ENCODE data around the gene CATSPERE. TPM values are rescaled to one million over a fixed set of nuclear protein-coding genes. Genes with fewer than 3 reads are reported as not detected.

CATSPERE gene
- total and polyA plus RNA-seq, 2 of the 8 experiments (the other 6 are each of a cell fraction or from before 2014, with no cell fraction given), result 0.05 to 0.45 TPM

DNA sequence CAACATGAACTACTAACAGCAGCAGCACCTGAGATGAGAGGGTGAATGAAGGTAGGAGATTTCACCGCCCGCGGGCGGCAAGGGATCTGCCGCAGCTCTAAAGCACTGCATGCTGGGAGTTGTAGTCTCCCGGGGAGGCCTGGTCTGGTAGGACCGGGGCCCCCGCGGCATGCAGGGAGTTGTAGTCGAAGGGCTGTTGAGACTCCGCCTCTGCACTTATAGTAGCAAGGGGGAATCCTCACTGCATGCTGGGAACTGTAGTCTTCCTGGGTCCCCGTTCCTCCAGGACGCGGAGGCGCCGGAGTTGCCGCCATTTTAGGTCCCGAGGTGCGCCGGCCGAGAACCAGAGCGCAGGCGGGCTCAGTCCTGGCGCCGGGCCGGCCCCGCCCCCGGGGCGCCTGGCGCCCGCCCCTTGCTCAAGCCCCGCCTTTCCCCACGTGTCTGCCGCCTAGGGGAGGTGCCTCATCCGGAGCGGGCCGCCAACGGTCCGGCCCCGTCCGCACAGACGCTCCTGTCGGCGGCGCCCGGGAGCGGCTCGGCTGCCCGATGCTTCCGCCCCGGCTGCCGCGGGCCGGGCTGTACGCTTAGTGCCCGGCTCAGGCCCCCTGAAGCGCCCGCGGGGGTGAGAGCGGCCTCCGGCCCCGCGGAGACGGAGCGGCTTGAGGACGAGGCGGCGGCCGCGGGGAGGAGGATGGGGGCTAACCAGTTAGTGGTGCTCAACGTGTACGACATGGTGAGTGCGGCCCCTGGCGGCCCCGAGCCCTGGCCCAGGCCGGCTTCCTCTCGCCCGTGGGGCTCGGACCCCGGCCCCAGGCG lies 191.8 kb downstream of the CATSPERE start, which contains the start of gene DESI2:
TSS of gene DESI2 (plus strand) at position 504 of the 816 bp plus-strand sequence. CDS start at position 692, 188 bp downstream.
- Histone ChIP-seq H3K4me3 (ENCODE audit: extremely low read depth in 1 of 4, insufficient read depth in 2 of 4, low read depth in 3 of 4, low read length in 4 of 4) (peak within 1 kb of the TSS; percentile 76 to 89 (median 88)), H2BK15ac (ENCODE audit: low read length) (peak within 1 kb of the TSS; percentile 11; the same call in 1 of the 2 replicates), H2AK5ac (ENCODE audit: low read depth, low read length) (peak within 1 kb of the TSS; percentile 59; the same call in 1 of the 2 replicates), H2BK120ac (replicated peaks; ENCODE audit: low read depth, low read length) (peak within 1 kb of the TSS; percentile 93), H4K20me1 (replicated peaks in 1 of 2; ENCODE audit: control insufficient read depth in 1 of 2, insufficient read depth in 2 of 2, low read length in 2 of 2) (peaks cover 1 to 5% of the 10 kb centered on the region in 2 experiments), H4K8ac (ENCODE audit: extremely low read depth, insufficient read depth, low read length) (peak within 1 kb of the TSS; percentile 83; the same call in 1 of the 2 replicates), H4K5ac (ENCODE audit: insufficient read length, low read depth, low read length) (peak within 1 kb of the TSS; percentile 95), H3K4me2 (ENCODE audit: insufficient read depth in 1 of 2, low read depth in 2 of 2, low read length in 2 of 2) (peak within 1 kb of the TSS; percentile 74 to 95), H3K79me2 (ENCODE audit: control insufficient read depth in 1 of 2, insufficient read depth in 2 of 2, low read length in 2 of 2) (peaks cover 25 to 46% of the 10 kb centered on the region in 2 experiments), H3K9ac (replicated peaks in 1 of 4; ENCODE audit: extremely low read depth in 1 of 4, low read depth in 3 of 4, low read length in 3 of 4) (peak within 1 kb of the TSS; percentile 75 to 88 (median 82)), H3K79me1 (ENCODE audit: low read depth, low read length) (no peaks in the 10 kb centered on the region), H3K9me3 (ENCODE audit: insufficient read depth in 2 of 2, low read depth in 1 of 2, low read length in 1 of 2) (no peaks in the 10 kb centered on the region), H3K23ac (ENCODE audit: insufficient read length) (no peak within 1 kb of the TSS), H3K56ac (replicated peaks; ENCODE audit: insufficient read length, low read depth, low read length) (peak within 1 kb of the TSS; percentile 55), H3K27ac (ENCODE audit: low read depth, low read length) (peak within 1 kb of the TSS; percentile 74), H3K27me3 (replicated peaks in 1 of 4; ENCODE audit: control insufficient read depth in 3 of 4, extremely low read depth in 1 of 4, insufficient read depth in 3 of 4, low read length in 3 of 4) (no peaks in the 10 kb centered on the region), H3K14ac (ENCODE audit: insufficient read length) (peak within 1 kb of the TSS; percentile 37), H3K4ac (replicated peaks; ENCODE audit: insufficient read length, low read depth, low read length) (peak within 1 kb of the TSS; percentile 30), H3K18ac (ENCODE audit: extremely low read depth, low read length) (peak within 1 kb of the TSS; percentile 88), H3K4me1 (replicated peaks in 1 of 4; ENCODE audit: control insufficient read depth in 3 of 4, insufficient read depth in 4 of 4, low read length in 3 of 4) (peaks cover 2 to 14% (median 11%) of the 10 kb centered on the region in 4 experiments; a peak in 6 of 7 replicates), H3K23me2 (ENCODE audit: low read depth, low read length) (peaks cover 2% of the 10 kb centered on the region; the same call in 1 of the 2 replicates), H4K91ac (replicated peaks; ENCODE audit: insufficient read length, low read length) (peak within 1 kb of the TSS; percentile 22), H2BK12ac (ENCODE audit: low read depth, low read length) (peak within 1 kb of the TSS; percentile 84), H2AFZ (ENCODE audit: low read length) (peak within 1 kb of the TSS; percentile 47; the same call in 1 of the 2 replicates), H2BK20ac (ENCODE audit: low read length) (peak within 1 kb of the TSS; percentile 9; the same call in 1 of the 2 replicates), H3K36me3 (ENCODE audit: control insufficient read depth in 2 of 4, insufficient read depth in 4 of 4, low read length in 3 of 4) (peaks cover 0 to 14% (median 4%) of the 10 kb centered on the region in 4 experiments; a peak in 2 of 8 replicates), H2BK5ac (ENCODE audit: low read depth, low read length) (peak within 1 kb of the TSS; percentile 90)
- ChIA-PET POLR2A (ENCODE audit: partially characterized antibody) (interaction anchor here (0.6 to 1.7 kb wide), 23 partner anchors 8 to 202 kb away, joined by 3 to 8 read pairs (median 4); partner anchors contain the start of genes CATSPERE and COX20), CTCF (ENCODE audit: partially characterized antibody) (interaction anchor here (0.7 to 4.4 kb wide), 7 partner anchors 10 to 143 kb away, joined by 3 to 20 read pairs (median 4); no protein-coding TSS in a partner anchor)
- FAIRE-seq, result peak; percentile 81
- peak; percentile 95 to 98 for DNase-seq (ENCODE audit: low read depth in 1 of 2, low spot score in 2 of 2)
- 0% methylated on average over 54 of the region's 81 CpGs; no CpG with 5 or more reads in 1 of the 2 experiments for WGBS, 2 experiments (ENCODE audit: extremely low coverage in 1 of 2, insufficient coverage in 1 of 2, insufficient read length in 1 of 2, insufficient replicate concordance in 2 of 2, low coverage in 1 of 2, low lambda C conversion rate in 2 of 2, missing lambda C conversion rate in 1 of 2)
- no peak for TF ChIP-seq NRF1 (IDR thresholded peaks at IDR 0.05; ENCODE audit: low read depth, low read length)
- no peak for TF ChIP-seq GABPA (IDR thresholded peaks at IDR 0.05; ENCODE audit: borderline replicate concordance, insufficient read depth, low read length)
- peak; percentile 31 to 32; a peak in 3 of 4 replicates for TF ChIP-seq RAD21 (IDR thresholded peaks at IDR 0.05 in 1 of 2, conservative IDR thresholded peaks at IDR 0.05 in 1 of 2; ENCODE audit: low read depth in 2 of 2, low read length in 2 of 2)
- no peak for TF ChIP-seq TEAD4 (IDR thresholded peaks at IDR 0.05; ENCODE audit: low read depth, low read length)
